ES-I3 (cell line): ENCODE results near the gene ATXN7L1.
"Not testable (repeated sequence)": the region's sequence is repeated elsewhere in the genome, so short reads cannot be mapped to it uniquely, and the experiment has no call there.

Experiments used
- H3K36me3 ChIP-seq: 2 replicates; pipeline ENCODE4 v1.6.1; 2013; ENCODE audit warnings: mild to moderate bottlenecking, low read length, control low read depth, moderate library complexity; ENCODE audit not compliant: insufficient read depth
- H3K4me1 ChIP-seq: 2 replicates; pipeline ENCODE4 v1.6.1; 2013; ENCODE audit warnings: mild to moderate bottlenecking, control low read depth, low read length; ENCODE audit not compliant: insufficient read depth
- H3K9ac ChIP-seq: 2 replicates; pipeline ENCODE4 v1.6.1; 2013; ENCODE audit warnings: low read depth, mild to moderate bottlenecking, low read length, moderate library complexity
- H3K9me3 ChIP-seq: 2 replicates; pipeline ENCODE4 v1.6.1; 2013; ENCODE audit warnings: mild to moderate bottlenecking, low read length, moderate library complexity; ENCODE audit not compliant: control insufficient read depth, insufficient read depth

Gene ATXN7L1

DNA sequence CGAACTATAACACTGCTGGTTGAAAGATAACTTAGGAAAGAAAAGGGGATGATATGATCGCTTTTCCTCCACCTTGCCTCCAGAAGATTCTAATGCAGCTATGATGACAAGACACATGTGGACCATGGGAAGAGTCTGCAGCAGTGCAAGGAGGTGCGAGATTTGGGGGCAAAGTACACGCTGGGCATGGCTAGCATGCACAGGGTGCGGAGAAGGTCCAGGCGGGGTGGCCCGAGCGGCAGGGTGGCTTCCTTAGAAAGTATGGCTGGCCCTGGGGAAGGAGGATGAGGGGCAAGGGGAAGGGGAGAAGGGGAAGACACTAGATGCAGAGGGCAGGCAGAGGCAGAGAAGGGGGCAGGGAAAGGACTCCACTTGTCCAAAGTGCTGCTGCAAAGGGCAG lies 15.6 kb downstream of the ATXN7L1 start:
- Histone ChIP-seq H3K9me3 (no peaks in the 10 kb centered on the region), H3K9ac (no peak overlapping the region), H3K36me3 (no peaks in the 10 kb centered on the region; the same call in 1 of the 2 replicates), H3K4me1 (peaks cover 17% of the 10 kb centered on the region)

DNA sequence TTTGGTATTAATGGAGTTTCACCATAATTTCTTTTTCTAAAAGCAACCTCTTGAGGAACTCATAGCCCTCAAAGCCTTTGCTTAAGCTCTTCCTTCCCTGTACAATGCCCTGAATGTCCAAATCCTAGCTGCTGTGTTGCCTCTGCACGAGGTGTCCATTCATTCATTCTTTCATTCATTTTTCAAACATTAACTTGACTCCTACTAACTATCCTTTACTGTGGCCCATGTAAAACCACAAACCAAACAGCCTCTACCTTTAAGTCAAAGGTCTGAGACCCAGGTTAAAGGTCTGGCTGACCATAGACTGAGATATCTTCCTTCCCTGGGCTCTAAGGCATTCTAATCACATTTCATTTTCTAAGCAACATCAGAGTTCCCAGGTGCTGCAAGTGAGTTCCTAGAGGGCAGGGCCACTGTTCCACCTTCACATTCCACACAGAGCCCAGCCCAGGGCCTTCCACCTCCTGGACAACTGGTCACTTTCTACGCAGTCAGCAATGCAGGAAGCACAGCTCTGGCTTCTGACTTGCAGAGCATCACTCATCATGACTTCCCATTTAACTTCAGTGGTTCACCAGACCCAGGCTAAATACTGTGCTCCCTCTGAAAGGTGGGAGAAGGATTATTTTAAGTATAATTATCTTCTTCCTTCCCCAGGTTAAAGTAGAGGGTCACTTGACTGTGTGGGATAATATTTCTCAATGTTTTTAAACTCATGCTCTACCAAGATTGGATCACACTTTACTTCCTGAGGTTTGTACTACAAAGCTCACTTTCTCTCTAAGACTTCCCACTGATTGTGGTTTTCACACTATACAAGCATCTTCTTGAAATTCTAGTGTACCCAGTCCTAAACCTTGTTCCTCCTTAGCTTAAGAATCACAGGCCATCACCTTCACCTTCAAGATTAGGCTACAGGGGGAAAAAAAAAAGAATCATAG lies 19.1 kb downstream of the ATXN7L1 start:
- Histone ChIP-seq H3K36me3 (no peaks in the 10 kb centered on the region; the same call in 1 of the 2 replicates), H3K9me3 (no peaks in the 10 kb centered on the region), H3K9ac (0 out of 2 replicates have a peak overlapping the region, but pooled peaks have one; percentile 6), H3K4me1 (peaks cover 13% of the 10 kb centered on the region; the same call in 1 of the 2 replicates)

DNA sequence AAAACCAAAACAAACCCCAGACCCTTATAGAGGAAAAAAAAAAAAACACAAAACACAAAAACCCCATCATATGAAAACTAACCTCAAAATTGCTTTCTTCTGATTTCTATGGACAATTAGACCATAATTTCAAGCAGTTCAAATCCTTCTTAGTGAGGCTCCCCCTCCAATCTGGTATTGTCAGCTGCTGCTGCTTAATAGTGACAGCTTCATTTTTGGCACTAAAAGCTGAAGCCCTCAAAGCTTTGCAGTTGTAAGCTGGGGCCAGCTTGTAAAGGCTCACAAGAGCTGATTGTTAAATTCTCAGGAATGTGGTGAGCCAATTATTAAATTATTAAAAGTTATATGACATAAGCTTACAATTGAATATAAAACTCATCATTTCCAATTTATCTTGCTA lies 21.9 kb downstream of the ATXN7L1 start:
- Histone ChIP-seq H3K4me1 (peaks cover 29% of the 10 kb centered on the region), H3K36me3 (no peaks in the 10 kb centered on the region), H3K9me3 (no peaks in the 10 kb centered on the region), H3K9ac (no peak overlapping the region)

DNA sequence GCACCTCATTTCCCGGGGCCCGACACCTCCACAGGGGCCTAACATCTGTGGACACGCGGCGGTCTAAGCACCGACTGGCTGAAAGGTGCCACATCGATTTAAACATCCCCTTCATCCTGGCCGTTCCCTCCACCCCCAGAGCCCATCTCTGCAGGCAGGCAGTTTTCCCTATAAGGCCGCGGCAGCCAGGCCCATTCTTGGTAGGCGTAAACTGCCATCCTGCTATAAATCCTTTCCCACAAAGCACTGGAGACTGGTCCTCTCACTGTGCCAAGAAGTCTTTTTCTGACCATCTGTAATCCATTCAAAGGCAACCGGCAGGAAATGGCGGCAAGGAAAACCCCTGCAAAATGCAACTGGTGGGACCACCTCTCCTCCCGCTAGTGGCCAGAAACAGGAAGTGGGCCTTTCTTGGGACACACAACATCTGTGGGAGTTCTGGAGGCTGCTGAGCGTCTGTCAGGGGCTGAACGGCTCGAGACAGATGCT lies 22.4 kb downstream of the ATXN7L1 start:
- H3K36me3 ChIP-seq = no peaks in the 10 kb centered on the region
- no peaks in the 10 kb centered on the region for H3K9me3 ChIP-seq
- H3K4me1 ChIP-seq = peaks cover 33% of the 10 kb centered on the region
- no peak overlapping the region for H3K9ac ChIP-seq

DNA sequence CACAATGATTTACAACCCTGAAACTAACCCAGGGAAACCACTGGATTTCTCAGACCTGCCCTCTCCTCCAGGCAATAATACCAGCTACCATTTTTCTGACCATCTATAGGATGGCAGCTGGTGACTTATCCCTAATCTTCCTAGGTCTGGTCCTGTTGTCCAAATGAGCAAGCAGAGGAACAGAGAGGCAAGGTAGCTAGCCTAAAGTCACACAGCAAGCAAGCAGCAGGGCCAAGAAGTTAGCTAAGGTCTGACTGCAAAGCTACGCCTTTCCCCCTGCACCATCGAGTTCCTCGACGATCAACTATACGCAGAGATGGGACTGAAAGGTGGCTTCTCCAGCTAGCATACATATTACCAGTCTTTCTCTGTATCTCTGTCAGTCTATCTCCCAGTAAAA lies 25.3 kb downstream of the ATXN7L1 start:
- H3K4me1 ChIP-seq = peaks cover 40% of the 10 kb centered on the region
- no peaks in the 10 kb centered on the region for H3K36me3 ChIP-seq
- H3K9me3 ChIP-seq = no peaks in the 10 kb centered on the region
- H3K9ac ChIP-seq = no peak overlapping the region

DNA sequence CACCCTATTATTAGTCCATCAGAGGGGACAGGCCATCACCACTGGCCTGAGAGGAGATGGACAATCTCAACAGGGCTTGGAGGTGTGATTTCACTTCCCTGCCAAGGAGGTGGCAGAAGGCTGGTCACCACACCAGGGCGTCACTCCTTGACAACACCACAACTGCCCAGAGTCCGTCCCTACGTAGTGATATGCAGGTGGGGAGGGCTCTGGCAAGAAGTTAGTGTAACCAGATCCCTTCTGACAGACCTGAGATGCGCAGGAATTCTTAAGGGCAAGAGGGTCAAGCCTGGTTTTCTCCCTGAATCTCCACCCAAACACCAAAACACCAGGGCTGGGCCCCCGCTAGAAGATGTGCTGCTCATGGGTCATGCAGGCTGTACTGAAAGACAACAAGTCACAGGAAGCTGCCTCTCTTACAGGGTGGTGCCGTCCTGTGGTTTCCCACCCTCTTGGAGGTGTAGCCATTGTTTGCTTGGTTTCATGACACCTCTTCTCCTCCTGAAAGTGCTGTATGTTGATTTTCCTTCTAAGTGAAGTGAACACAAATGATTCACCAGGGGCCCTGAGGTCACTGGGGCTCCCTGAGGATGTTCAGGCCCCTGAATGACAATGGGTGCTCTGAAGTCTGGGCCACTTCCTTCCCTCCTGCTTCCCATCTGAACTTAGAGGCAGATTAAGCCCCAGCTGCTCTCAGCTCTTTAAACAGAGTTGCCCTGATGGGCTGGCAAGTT lies 27.1 kb downstream of the ATXN7L1 start:
- no peak overlapping the region for H3K9ac ChIP-seq
- peaks cover 38% of the 10 kb centered on the region for H3K4me1 ChIP-seq
- H3K36me3 ChIP-seq = no peaks in the 10 kb centered on the region
- H3K9me3 ChIP-seq = no peaks in the 10 kb centered on the region

DNA sequence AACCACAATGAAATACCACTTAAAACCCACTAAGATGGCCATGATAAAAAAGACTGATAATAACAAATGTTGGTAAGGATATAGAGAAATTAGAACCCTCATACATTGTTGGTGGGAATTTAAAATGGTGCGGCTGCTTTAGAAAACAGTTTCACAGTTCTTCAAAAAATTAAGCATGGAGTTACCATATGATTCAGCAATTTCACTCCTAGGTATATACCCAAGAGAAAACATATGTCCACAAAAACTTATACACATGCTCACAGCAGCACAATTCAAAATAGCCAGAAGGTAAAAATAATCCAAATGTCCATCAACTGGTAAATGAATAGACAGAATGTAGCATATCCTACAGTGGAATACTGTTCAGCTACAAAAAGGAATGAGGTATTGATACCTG lies 30.0 kb downstream of the ATXN7L1 start:
- no peaks in the 10 kb centered on the region for H3K36me3 ChIP-seq
- no peak overlapping the region for H3K9ac ChIP-seq
- H3K9me3 ChIP-seq = no peaks in the 10 kb centered on the region
- H3K4me1 ChIP-seq = peaks cover 27% of the 10 kb centered on the region

DNA sequence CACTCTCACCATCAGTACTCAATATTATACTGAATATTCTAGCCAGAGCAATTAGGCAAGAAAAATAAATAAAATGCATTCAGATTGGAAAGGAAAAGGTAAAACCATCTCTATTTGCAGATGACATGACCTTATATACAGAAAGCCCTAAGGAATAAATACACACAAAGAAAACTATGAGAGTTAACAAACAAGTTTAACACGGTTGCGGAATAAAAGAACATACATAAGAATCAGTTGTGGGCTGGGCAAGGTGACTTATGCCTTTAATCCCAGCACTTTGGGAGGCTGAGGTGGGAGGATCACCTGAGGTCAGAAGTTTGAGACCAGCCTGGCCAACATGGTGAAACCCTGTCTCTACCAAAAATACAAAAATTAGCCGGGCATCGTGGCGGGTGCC lies 31.7 kb downstream of the ATXN7L1 start:
- H3K9ac ChIP-seq, H3K9me3 ChIP-seq, H3K36me3 ChIP-seq: not testable (repeated sequence)
- peaks cover 16% of the 10 kb centered on the region for H3K4me1 ChIP-seq

DNA sequence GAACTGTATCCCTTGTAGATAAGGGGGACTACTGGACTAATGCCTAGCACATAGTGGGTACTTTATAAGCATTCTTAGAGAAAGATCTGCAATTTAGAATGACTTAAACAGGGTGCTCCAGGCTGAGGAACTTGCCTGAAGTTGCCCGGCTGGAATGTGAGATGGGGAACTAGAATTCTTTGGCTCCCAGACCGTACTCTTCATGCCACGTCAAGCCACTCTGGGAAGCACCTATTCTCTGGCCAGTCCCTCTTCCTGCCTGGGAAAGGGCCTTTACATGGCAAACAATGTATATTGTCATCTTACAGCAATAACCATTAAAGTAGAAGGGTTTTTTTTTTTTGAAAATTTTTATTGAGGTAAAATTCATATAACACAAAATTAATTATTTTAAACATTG lies 34.5 kb downstream of the ATXN7L1 start:
- H3K9ac ChIP-seq = no peak overlapping the region
- H3K9me3 ChIP-seq = no peaks in the 10 kb centered on the region
- no peaks in the 10 kb centered on the region for H3K36me3 ChIP-seq
- H3K4me1 ChIP-seq = peaks cover 32% of the 10 kb centered on the region

DNA sequence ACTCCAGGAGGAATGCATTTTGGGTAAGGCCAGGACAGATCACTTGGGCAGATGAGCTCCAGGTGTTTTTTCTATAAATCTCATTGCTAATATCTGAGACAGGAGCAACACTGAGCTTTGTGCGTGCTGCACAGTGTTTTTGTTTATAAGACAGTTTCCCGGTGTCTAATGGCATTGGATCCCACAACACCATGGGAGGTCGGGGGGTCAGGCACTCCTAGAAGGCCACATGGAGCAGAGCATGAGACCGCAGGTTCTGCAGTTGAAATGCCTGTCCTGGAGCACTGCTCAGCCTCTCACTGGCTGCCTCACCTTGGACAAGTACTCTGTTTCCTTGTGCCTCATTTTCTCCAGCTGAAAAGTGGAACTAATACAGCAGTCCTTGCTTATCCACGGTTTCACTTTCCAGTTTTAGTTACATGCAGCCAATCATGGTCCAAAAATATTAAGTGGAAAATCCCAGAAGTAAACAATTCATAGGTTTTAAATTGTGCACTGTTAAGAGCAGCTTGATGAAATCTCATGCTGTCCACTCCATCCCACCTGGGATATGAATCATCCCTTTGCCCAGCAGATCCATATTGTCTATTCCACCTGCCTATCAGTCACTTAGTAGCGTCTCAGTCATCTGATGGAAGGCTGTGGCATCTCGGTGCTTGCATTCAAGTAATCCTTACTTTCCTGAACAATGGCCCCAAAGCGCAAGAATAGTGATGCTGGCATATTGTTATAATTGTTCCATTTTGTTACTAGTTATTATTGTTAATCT lies 35.2 kb downstream of the ATXN7L1 start:
- no peaks in the 10 kb centered on the region for H3K36me3 ChIP-seq
- no peak overlapping the region for H3K9ac ChIP-seq
- H3K4me1 ChIP-seq = peaks cover 32% of the 10 kb centered on the region
- no peaks in the 10 kb centered on the region for H3K9me3 ChIP-seq

DNA sequence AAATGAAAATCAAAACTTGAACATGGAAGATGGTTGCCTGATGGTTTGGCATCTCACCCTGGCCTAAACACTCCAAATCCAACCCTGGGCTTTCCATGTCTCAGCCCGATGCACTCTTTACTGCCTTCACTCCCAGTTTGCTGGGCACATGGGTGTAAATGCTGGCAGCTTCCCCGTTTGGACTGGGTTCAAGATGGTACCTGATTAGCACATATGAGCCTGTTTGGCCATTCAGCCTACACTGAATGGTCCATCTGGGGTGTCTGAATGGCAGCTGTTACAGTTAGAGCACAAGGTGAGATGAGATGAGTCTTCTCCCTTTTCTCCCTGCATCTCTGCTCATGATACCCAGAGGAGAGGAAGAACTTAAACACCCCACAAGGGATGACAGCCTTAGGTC lies 37.1 kb downstream of the ATXN7L1 start:
- Histone ChIP-seq H3K4me1 (peaks cover 35% of the 10 kb centered on the region), H3K9me3 (no peaks in the 10 kb centered on the region), H3K9ac (no peak overlapping the region), H3K36me3 (no peaks in the 10 kb centered on the region)

DNA sequence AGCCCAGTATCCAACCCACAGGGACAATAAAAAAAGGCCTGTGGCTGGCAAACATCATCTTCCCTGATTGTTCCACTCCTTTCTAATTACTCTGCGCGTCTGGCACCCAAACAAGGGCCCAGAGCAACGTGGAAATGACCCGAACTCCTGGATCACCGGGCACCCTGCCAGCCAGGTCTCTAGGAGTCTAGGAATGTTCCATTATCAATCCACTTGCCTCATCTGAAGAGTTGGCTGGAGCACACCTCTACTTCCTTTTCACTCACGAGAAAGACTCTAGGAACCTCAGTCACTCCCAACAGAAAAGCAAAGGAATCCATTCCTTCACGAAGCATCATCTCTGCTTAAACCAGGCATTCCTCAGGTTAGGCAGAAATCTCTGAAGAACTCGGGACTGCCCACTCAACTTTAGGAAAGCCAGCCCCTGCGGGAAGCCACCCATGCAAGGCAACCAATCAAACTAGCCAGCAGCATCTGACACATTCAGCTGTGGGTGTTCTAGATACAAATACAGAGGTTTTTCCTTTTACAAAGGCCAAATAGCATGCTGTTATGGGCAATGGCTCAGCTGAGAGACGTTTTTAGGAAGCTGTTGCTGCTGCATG lies 37.7 kb downstream of the ATXN7L1 start:
- Histone ChIP-seq H3K9me3 (no peaks in the 10 kb centered on the region), H3K9ac (no peak overlapping the region), H3K4me1 (peaks cover 35% of the 10 kb centered on the region), H3K36me3 (no peaks in the 10 kb centered on the region)

DNA sequence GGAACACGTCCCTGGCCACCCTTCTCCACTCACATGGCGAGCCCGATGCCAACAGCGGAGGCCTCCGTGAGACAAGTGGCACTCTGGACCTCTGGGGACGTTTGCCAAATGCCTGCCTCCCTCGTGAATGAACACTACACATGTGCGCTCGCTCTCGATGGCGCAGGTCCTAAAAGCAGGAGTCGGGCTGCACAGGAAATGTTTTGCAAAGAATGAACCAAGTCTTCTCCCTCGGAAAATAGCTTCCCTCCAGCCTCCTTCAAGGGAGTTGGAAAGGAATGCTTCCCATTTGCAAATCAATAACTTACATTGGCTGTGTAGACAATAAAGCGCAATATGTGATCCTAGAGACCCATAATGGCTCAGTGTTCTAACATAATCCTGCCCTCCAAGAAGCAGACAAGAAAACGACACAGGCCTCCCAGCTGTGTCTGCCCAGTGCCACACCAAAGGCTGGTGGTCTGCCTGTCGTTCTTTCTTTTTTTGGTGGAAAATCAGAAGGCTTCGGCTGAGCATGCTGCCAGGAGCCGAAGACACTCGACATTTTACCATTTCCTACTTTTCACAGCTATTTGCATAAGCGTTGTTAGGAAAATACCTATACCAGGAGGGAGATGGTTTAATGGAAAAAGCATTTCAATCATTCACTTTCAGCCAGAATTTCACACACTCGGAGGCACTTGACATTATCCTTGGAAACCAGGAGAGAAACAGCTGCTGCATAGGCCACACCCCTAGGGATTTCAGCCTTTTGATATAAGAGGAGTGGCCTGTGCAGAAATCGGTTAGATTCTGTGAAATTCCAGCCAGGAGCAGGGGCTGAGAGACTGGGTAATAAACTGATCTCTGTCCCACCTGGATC lies 38.4 kb downstream of the ATXN7L1 start:
- H3K9ac ChIP-seq = no peak overlapping the region
- H3K9me3 ChIP-seq = no peaks in the 10 kb centered on the region
- peaks cover 35% of the 10 kb centered on the region for H3K4me1 ChIP-seq
- H3K36me3 ChIP-seq = no peaks in the 10 kb centered on the region
